ENCODE measurements around the gene OR2A12.
A peak's percentile ranks its signal among the peaks of the same experiment; 100 is the strongest.
"Not testable (repeated sequence)": the region's sequence is repeated elsewhere in the genome, so short reads cannot be mapped to it uniquely, and the experiment has no call there.

Gene OR2A12

GRCh38 chr7:144127714-144128334 is 41.7 kb downstream of the OR2A12 start:
- peak; percentile 96 for DNase-seq

DNA sequence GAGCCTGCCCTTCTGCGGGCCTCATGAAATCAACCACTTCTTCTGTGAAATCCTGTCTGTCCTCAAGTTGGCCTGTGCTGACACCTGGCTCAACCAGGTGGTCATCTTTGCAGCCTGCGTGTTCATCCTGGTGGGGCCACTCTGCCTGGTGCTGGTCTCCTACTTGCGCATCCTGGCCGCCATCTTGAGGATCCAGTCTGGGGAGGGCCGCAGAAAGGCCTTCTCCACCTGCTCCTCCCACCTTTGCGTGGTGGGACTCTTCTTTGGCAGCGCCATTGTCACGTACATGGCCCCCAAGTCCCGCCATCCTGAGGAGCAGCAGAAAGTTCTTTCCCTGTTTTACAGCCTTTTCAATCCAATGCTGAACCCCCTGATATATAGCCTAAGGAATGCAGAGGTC is 43.5 kb downstream of the OR2A12 start:
- DNase-seq: not testable (repeated sequence)

GRCh38 chr7:144130730-144131129 is 44.7 kb downstream of the OR2A12 start:
- DNase-seq: no peak

- DNase-seq: no peak
These were observed 46.2 kb downstream of the OR2A12 start for GRCh38 chr7:144132262-144132661.

GRCh38 chr7:144133307-144133706 is 47.2 kb downstream of the OR2A12 start:
- no peak for DNase-seq

- DNase-seq: peak; percentile 23
These were observed 48.0 kb downstream of the OR2A12 start for GRCh38 chr7:144134116-144134515.

- no peak for DNase-seq
These were observed 51.4 kb downstream of the OR2A12 start for GRCh38 chr7:144137501-144137900.

- no peak for DNase-seq
These were observed 56.1 kb downstream of the OR2A12 start for GRCh38 chr7:144142187-144142586.

DNA sequence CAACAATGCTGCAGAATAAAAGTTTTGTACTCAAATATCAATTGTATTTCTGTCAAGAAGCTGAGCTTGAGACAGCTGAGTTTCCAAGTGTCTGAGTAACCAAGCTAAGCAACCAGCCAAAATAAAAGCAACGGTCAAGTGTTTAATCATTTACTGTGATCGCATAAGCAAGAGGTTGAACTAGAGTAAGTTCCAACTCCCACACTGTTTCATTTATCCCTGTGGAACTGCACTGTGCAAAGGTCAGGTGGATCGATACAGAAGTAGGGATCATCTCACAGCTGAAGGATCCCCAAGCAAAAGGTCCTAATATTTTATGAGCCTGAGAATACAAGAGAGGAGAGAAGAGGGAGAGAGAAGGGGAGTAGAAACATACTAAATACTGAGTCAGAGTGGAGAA is 58.3 kb downstream of the OR2A12 start:
- no peak for DNase-seq

GRCh38 chr7:144148224-144148827 is 62.2 kb downstream of the OR2A12 start:
- DNase-seq: no peak

Measured in DMS53 (cell line).